HG03039 (cell line): ENCODE results near the gene CHRNE.
"Not testable (repeated sequence)": the region's sequence is repeated elsewhere in the genome, so short reads cannot be mapped to it uniquely, and the experiment has no call there.

Source experiments
- ATAC-seq: cut with Tn5 transposase; IDR thresholded peaks from one replicate; pipeline ENCODE4 v1.9.1; 2021; ENCODE audit warnings: mild to moderate bottlenecking, moderate library complexity; ENCODE audit not compliant: unreplicated experiment

Gene CHRNE

DNA sequence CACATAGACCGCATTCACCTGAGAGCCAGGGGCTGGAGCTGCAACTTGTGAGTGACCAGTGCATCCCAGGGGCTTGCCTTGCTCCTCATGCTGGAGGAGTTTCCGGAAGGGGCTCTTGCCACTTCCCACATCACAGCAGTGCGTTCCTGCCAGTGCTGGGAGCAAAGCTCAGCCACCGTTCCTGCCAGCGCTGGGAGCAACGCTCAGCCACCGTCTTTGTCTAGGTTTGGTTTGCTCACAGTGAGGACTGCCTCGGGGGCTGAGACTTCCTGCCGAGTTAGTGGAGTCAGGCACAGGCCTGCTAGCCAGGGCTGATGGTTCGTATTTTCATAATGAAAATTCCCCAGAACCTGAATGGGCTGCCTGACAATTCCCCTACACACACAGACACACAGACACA is 5.4 kb upstream of the CHRNE start:
- ATAC-seq: no peak

DNA sequence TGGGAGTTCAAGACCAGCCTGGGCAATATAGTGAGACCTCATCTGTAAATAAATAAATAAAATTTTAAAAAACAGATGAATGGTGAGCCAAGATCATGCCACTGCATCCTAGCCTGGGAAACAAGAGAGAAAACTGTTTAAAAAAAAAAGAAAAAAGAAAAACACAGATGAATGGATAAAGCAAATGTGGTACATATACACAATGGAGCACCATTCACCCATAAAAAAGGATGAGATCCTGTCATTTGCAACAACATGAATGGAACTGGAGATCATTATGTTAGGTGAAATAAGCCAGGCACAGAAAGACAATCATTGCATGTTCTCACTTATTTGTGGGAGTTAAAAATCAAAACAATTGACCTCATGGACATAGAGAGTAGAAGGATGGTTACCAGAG is 3.7 kb upstream of the CHRNE start:
- ATAC-seq: not testable (repeated sequence)

DNA sequence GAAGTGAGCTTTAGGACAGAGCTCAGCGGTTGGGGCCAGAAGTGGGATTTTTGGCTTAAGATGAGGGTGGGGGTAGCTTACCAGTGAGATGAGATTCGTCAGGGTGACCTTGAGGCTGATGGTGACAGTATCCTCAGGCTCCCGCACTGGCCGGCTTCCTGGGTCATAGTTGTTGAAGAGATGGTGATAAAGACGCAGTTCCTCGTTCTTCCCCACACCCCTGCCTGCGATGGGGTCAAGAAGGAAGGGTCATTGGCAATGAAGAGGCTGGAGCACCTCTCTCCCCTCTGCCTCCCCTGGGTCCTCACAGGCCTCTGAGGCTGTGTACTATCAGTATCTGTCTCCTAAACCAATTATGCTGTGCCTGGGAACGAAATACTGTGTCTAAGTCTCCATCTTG is 358 bp downstream of the CHRNE start:
- no peak for ATAC-seq

DNA sequence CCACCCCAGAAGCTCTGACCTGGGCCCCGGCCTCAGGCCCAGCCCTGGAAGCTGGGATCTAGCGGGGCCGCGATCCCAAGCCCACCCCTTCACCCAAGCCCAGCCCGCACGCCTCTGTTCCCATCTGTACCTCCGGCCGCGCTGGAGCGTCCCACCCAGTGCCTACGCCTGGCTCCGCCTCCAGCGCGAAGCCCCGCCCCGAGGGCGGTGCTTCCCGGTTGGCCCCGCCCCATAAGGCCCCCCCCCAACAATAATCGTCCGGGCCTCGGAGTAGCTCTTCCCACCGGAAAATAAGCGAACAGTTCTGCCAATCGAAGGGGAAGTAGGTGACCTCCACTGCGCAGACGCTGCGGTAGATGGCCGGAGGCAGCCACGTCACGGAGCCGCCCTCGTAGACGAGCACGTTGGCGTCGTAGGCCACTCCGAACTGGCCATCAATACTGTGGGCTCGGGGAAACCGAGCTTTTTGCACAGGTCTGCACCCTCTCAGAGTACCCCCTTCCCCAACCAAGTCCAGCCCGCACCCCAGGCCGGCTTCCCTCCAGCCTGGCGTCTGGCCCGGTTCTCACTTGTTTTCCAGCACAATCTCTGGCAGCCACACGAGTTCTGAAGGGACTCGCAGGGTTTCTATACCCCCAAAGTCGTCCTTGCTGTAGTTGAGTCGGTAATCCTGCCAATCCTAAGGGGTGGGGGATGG is 1.1 kb downstream of the CHRNE start:
- no peak for ATAC-seq

DNA sequence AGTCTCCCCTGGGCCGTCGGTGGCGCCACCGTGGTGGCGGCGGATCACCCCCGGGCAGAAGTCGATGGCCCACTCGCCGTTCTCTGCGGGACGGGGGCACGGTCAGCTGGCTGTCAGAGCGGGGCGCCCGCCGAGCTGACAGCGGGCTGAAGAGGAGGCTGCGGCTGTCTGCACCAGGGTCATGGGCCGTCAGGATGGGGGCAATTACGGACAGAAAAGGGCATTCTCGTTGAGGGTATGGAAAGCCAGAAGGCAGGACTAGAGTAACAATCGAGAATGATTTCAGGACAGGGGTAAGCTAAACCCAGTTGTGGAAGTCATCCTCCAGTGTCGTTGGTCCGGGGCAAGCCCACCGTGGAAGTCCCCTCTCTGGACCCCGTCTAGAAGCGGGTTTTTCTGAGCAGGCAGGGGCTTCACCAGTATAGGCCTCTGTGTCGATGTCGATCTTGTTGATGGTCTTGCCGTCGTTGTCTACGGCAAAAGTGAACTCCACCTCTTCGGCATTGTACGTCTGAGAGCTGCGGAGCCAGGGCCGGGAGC is 1.7 kb downstream of the CHRNE start:
- ATAC-seq: no peak

DNA sequence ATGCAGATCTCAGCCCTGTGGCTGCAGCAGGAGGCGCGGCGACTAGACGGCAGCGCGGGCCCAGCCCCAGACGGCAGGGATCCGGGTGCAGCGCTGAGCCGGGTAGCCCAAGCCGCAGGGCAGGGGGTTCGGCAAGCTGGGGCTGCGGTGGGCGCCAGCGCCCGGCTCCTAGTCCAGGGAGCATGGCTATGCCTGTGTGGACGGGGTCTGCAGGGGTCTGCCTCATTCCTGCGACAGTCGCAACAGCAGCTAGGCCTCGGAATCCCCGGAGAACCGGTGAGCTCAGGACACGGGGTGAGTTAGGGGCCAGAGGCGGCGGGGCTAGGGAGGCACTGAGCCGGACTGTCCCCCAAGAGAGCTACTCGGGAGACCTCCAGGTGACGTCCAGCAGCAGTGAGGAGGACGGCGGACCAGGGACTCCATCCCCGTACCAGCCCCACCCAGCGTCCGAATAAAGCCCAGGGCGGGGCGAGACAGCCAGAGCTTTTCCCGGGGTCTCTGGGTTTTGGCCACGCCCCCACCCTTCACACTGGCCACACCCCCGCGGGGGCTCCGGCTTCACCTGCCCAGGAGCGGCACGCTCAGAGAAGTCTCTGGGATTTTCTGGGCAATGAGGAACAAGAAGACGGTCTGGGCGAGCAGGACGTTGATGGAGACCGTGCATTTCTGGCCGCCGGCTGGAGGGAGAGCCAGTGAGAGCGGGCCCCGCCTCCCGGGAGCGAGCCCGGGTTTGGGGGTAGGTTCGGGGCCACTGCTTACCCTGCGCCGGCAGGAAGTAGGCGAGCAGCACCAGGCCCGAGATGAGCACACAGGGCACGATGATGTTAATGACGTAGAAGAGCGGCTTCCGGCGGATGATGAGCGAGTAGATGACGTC is 2.4 kb downstream of the CHRNE start:
- ATAC-seq: no peak

DNA sequence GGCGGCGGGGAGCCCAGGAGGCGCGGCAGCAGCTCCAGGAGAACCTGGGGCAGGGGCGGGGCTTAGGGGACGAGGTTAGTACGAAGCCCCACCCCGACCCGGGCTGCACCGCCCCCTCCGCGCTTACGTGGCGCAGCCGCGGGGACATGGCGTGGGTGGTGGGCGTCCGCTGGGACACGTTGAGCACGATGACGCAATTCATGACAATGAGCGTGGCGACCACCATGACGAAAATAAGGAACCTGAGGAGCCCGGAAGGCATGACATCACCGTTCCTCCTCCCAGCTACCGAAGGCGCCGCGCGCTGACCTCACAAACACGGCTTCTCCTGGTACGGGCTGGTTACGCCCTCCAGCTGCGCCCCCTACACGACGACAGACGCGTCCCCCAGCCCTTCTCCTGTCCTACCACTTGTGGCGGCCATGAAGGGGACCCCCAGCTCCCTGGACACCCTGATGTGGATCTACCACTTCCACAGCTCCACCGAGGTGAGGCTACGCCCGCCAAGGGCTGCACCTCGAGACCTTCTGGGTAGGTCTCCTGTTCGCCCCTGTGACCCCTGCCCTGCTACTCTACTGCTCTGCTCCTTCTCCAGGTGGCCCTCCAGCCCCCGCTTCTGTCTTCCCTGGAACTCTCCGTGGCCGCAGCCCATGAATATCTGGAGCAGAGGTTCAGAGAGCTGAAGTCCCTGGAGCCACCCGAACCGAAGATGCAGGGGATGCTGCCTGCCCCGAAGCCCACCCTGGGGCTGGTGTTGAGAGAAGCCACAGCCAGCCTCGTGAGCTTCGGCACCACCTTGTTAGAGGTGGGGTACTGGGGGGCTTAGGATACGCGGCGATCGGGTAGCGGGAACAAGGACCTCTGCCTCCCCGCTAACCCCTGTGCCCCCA is 3.3 kb downstream of the CHRNE start, which contains the start of gene C17orf107:
Gene C17orf107 (plus strand): TSS at position 196 of the 890 bp plus-strand sequence. CDS start 227 bp downstream, at position 423.
- no peak for ATAC-seq

DNA sequence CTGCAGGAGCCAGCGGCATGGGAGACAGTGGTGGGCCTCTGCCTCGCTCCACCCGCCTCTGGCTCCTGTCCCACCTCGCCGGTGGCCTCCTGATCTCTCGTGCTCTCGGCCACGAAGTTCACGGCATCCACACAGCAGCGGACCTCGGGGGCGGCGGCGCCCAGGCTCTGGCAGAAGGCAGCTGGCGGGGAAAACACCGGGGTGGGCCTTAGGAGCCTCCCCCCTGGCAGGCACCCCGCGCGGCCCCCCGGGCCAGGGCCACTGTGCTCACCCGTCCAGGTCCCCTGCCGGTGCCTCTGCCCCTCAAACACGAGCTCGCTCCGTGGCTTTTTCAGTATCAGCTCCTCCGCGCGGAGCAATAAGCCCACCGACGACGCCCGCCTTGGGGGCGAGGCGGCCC is 4.0 kb downstream of the CHRNE start:
- no peak for ATAC-seq

DNA sequence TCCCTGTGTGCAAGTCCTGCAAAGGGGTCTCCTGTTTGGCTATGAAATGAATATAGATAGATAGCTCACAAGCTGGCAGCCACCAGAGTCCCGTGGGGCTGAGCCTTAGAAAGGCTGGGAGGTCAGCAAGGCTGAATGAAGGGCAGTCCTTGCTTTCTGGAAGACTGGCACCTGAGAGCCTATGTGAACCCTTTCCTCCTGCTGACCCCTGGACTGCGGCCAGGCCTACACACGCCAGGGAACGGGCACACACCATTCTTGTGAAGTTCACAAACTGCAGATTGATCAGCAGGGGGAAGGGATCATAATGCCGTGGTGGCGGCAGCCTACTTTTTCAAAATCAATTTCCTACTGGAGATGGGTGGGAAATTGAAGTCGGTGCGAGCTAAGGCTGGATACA is 4.5 kb downstream of the CHRNE start:
- no peak for ATAC-seq

DNA sequence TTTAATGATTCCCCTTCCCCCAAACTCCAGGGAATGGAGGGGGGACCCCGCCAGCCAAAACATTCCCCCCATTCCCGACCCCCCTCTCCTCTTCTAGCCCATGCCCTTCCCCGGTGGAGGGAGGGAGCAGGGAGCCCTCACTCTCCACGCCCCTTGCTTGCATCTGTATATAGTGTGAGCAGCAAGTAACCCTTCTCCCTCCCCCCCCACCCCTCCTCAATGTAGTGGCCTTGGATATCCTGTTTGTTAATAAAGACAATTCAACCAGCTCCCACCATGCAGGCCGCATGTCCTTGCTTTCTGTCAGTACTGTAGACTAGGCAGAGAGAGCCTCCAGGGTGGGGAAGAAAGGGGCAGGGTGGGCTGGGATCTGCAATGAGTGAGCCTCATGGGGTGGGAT is 5.1 kb downstream of the CHRNE start:
- no peak for ATAC-seq

DNA sequence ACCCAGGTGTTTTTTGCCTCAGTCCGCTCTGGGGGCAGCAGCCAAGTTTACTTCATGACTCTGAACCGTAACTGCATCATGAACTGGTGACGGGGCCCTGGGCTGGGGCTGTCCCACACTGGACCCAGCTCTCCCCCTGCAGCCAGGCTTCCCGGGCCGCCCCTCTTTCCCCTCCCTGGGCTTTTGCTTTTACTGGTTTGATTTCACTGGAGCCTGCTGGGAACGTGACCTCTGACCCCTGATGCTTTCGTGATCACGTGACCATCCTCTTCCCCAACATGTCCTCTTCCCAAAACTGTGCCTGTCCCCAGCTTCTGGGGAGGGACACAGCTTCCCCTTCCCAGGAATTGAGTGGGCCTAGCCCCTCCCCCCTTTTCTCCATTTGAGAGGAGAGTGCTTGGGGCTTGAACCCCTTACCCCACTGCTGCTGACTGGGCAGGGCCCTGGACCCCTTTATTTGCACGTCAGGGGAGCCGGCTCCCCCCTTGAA is 5.7 kb downstream of the CHRNE start:
- ATAC-seq: no peak

DNA sequence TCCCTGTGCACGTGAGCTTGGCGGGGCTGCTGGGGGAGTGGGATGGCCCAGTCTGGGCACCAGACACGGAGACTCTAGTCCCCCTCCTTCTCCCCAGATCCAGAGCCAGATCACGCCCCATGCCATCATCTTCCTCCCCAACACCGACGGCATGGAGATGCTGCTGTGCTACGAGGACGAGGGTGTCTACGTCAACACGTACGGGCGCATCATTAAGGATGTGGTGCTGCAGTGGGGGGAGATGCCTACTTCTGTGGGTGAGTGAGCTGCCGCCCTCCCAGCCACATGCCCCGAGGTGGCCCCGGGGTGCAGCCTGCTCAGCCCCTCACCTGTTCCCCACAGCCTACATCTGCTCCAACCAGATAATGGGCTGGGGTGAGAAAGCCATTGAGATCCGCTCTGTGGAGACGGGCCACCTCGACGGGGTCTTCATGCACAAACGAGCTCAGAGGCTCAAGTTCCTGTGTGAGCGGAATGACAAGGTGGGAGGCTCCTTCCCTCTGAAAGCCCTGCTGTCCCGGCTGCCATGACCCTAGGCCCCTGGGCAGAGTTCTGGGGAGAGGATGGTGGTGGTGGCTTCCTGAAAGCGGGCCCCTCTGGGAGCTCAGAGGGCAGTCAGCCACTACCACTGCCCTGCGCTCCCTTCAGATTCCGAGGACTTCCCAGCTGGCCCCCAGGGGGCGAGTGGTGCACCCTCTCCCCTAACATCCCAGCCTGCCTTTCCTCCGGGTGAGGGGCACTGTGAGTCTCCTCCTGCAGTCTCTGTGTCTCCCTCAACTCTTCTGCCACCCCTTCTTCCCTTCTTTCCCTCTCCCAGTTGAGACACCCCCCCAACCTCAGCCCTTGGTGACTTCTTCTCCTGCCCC is 6.3 kb downstream of the CHRNE start:
- no peak for ATAC-seq

DNA sequence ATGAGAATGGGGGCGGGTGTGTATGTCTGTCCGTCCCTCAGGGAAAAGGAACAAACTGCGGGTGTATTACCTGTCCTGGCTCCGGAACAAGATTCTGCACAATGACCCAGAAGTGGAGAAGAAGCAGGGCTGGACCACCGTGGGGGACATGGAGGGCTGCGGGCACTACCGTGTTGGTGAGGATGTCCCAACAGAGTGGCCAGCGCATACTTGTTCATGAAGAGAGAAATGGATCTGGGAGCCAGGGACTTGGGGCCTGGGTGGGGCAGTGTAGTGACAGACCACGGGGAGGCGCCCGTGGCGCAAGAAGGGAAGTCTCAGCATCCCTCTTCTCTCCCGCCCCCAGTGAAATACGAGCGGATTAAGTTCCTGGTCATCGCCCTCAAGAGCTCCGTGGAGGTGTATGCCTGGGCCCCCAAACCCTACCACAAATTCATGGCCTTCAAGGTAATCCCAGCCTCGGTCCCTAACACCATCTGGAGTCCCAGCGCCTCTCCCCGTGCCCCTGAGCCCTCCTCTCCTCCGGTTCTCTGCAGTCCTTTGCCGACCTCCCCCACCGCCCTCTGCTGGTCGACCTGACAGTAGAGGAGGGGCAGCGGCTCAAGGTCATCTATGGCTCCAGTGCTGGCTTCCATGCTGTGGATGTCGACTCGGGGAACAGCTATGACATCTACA is 7.1 kb downstream of the CHRNE start:
- ATAC-seq: no peak

DNA sequence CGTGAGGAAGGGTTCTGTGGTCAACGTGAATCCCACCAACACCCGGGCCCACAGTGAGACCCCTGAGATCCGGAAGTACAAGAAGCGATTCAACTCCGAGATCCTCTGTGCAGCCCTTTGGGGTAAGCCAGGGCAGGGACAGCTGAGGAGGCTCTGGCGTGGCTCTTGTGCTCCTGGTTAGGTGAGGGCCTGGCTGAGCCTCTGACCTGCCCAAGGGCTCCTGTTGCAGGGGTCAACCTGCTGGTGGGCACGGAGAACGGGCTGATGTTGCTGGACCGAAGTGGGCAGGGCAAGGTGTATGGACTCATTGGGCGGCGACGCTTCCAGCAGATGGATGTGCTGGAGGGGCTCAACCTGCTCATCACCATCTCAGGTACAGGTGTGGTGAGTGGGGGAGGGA is 7.8 kb downstream of the CHRNE start:
- no peak for ATAC-seq

DNA sequence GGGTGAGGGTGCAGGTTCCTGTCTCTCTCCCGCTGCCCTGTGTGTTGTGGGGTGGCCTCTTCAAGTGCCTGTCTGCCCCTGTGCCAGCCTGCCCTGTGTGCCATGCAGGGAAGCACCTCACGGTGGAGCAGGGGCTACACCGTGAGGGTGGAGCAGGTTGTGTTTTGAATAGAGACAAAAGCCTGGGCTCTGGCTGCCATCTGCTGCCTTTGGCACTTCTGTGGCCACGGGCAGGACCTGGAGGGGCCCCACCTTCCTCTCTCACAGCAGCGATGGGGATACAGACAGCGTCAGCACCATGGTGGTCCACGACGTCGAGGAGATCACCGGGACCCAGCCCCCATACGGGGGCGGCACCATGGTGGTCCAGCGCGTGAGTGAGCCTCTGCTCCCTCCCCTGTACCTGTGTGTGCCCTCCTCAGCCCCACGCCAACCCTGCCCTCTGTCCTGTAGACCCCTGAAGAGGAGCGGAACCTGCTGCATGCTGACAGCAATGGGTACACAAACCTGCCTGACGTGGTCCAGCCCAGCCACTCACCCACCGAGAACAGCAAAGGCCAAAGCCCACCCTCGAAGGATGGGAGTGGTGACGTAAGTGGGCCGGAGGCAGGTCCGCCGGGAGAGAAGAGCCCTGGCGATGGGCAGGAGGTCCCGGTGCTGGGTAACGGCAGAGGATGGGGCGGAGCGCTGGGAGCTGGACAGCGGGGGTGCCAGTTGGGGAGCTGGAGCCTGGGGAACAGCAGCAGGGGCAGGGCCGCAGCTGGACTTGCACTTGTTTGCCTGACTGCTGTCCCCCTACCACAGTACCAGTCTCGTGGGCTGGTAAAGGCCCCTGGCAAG is 9.0 kb downstream of the CHRNE start:
- no peak for ATAC-seq

DNA sequence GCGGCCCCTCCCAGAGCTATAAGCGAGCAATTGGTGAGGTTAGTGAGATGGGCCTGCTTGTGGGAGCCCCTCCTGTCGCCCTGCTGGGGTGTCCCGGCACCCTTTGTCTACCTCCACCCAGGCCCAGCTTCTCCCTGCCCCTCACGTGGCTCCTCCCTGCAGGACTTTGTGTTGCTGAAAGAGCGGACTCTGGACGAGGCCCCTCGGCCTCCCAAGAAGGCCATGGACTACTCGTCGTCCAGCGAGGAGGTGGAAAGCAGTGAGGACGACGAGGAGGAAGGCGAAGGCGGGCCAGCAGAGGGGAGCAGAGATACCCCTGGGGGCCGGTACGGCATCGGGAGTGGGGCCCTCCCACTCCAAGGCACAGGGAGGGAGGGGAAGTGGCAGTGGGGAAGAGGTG is 9.6 kb downstream of the CHRNE start:
- ATAC-seq: no peak

DNA sequence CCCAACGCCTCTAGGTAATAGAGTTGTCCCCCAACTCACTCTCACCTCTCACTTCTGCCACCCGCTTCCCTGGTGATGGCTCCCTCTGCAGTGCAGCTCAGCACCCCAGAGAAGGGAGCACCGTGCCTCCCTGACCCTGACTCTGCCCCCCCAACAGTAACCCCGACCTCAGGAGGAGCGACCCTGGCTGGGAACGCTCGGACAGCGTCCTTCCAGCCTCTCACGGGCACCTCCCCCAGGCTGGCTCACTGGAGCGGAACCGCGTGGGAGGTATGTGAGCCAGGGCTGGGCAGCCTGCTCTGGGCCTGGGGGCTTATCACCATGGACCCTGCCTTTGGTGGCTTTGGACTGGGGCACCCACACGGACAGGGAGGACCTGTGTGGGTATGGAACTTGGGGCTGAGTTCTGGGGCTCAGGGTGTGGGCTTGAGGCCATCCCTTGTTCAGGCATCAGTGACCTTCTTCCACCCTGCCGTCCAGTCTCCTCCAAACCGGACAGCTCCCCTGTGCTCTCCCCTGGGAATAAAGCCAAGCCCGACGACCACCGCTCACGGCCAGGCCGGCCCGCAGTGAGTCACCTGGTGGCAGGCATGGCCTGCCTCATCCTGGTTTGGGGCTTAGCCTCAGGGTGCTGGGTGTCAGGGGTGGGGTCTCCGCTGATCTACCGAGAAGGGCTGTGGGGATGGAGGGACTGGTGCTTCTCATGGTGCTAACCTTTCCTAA is 10.2 kb downstream of the CHRNE start:
- no peak for ATAC-seq
